ENCODE results near the gene CAPN14.

Gene CAPN14
- 0.59 to 1.4 (median 1.3) reads per million in 4 donors for total RNA-seq

GRCh38 chr2:31217465-31218200, at the start of gene CAPN14:
Gene CAPN14 (minus strand): TSS chr2:31217515. CDS start chr2:31205447, 12,068 bp downstream.
- peak in 1 of 5 donors; percentile 21 for DNase-seq

GRCh38 chr2:31266804-31267203, 49.5 kb upstream of the CAPN14 start:
- no peak for DNase-seq

- no peak for DNase-seq
Observed at GRCh38 chr2:31265234-31265633, 47.9 kb upstream of the CAPN14 start.

GRCh38 chr2:31263636-31264190, 46.4 kb upstream of the CAPN14 start:
- DNase-seq: no peak

GRCh38 chr2:31260870-31261269, 43.6 kb upstream of the CAPN14 start:
- no peak for DNase-seq

- no peak for DNase-seq
Observed at GRCh38 chr2:31259075-31259474, 41.8 kb upstream of the CAPN14 start.

GRCh38 chr2:31258351-31258750, 41.0 kb upstream of the CAPN14 start:
- no peak for DNase-seq

GRCh38 chr2:31256611-31257382, 39.5 kb upstream of the CAPN14 start:
- no peak for DNase-seq

GRCh38 chr2:31255911-31256571, 38.7 kb upstream of the CAPN14 start:
- DNase-seq: no peak

GRCh38 chr2:31254237-31255203, 37.2 kb upstream of the CAPN14 start:
- no peak for DNase-seq

- DNase-seq: no peak
Observed at GRCh38 chr2:31253356-31254131, 36.2 kb upstream of the CAPN14 start.

- no peak for DNase-seq
Observed at GRCh38 chr2:31251851-31252250, 34.5 kb upstream of the CAPN14 start.

- no peak for DNase-seq
Observed at GRCh38 chr2:31251018-31251417, 33.7 kb upstream of the CAPN14 start.

GRCh38 chr2:31249009-31249690, 31.8 kb upstream of the CAPN14 start:
- no peak for DNase-seq

GRCh38 chr2:31248139-31248538, 30.8 kb upstream of the CAPN14 start:
- DNase-seq: no peak

- DNase-seq: no peak
Observed at GRCh38 chr2:31247711-31248110, 30.4 kb upstream of the CAPN14 start.

GRCh38 chr2:31246184-31246852, 29.0 kb upstream of the CAPN14 start:
- no peak for DNase-seq

- DNase-seq: no peak
Observed at GRCh38 chr2:31244101-31244500, 26.8 kb upstream of the CAPN14 start.

- no peak for DNase-seq
Observed at GRCh38 chr2:31243053-31243452, 25.7 kb upstream of the CAPN14 start.
